CD4-positive, alpha-beta T cell treated with Interferon gamma for 1 hour (primary cell): ENCODE data around the gene ATP8A1.
A peak's percentile ranks its signal among the peaks of the same experiment; 100 is the strongest.

Experiments used
- DNase-seq: peaks from one replicate; pipeline ENCODE4 v3.0.0-alpha.2; 2020

The ATP8A1 gene

DNA sequence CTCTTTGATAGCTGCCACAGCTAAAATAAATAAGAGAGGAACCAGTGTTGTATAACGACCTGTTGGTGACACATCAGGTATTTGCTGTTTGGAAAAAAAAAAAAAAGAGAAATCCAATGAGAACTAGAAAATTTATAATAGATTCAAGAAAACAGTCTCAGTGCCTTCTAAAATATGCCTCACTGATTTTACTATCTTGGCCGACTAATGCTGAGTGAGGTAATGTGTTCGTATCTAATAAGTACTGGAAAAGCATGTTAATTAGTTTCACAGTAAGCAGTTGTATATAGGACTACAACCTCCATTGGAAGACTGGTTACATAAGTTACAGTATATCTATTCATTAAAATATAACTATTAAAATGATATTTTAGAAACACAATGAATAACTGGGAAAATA, 32.4 kb downstream of the ATP8A1 start:
- no peak for DNase-seq

DNA sequence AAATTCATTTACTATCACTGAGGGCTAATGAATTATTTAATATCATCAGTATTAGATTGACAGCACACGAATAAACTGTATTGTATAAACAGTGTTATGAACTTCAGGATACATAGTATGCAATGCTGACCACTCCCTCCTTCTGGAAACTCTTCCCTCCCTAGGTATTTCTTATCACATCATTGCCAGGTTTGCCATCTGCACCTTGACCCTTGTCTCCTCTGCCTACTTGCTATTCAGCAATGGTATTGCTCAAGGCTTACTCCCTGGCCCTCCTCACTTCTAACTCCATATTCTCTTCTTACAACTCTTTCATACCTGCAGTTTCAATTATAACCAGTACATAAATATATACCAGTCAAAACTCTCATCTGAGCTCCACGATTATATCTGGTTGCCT, 38.9 kb downstream of the ATP8A1 start:
- no peak for DNase-seq

DNA sequence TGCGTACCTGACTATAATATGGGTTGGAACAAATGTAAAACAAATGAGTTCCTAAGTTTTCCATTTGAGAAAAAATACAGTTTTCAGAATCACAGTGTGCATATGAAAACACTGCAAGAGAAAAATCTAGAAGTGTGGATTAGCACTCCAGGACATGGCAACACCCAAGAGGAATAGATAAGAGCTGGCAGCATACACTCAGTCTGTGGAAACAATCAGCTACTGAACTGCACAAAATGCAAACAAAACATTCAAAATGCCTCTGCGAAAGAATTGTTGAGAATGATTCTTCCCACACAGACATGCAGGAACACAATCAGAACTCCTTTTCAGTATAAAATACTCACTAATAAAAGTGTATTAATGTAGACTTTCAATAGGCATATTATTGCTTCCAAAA, 39.9 kb downstream of the ATP8A1 start:
- no peak for DNase-seq

DNA sequence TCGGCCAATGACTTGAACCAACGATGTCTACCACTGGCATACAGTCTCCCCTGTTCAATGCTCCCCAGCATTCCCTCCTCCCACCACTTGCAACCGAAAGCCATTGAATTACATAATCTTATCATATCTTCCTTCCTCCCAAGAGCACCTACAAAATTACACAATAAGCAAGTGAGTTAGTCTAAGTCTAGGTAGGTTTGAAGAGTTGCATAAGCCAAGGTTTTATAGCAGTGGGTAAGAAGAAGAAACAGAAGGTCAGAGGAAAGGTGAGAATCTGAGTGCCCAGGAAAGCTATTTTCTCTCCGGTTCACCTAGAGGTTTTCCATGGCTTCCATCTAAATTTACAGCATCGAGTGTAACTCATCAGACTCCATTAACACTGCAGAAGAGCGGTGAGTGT, 40.3 kb downstream of the ATP8A1 start:
- no peak for DNase-seq

DNA sequence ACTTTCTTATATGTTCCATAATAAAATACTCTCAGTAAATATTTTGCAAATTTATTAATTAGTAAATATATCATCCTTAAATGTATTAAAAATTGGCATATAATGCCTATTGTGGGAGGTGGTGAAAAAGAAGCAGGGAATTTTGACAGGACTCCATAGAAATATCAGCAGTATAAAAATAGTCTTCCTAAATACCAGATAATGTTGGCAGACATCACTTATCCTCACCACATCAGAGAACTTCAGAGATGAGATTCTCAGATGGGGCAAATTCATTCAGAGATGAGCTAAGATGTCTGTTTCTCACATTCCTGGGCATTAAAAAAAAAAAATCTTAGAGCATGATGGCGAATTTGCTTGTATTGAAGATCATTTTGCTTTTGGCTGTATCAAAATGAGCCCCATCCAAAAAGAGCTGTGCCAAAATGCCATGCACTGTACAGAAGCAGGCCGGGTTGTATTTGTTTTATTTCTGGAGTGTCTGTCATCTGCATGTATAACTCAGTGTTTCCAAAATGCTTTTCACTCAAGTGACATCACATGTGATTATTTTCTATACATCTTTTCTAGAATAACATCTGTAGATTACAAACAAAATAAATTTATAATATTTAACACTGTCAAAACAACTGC, 41.7 kb downstream of the ATP8A1 start:
- no peak for DNase-seq

DNA sequence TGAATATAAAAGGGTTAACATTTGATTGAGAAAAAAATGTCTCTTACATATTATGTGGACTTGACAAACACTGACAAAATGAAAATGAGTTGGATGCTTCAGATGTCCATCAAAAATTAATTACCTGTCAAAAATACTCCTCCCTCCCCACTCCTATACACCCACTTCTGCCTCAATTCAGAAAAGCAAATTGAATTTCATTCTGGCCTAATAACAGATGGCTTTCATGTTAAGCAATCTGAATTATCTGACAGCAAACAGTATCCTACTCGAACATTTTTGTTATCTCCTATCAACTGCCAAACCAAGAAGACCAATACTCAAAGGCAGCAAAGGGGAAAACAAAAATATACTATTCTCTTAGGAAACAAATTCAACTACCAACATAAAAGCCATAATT, 44.0 kb downstream of the ATP8A1 start:
- no peak for DNase-seq

DNA sequence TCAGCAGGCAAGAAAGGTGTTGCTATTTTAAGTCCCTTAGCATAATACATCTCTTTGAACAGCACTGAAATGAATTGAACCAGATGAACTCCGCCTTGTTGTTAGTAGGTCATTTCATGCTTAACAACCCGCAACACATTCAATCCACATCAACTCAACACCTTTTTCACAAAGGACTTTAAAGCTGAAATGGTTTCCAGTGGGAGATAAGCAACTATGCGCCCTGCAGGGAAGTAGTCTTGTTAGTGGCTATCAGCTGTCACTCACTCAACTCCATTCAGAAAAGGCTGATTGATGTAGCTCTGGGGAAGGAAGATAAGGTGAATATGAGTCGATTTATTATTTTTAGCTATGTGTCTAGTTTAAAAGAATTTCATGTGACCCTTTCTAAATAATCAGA, 46.0 kb downstream of the ATP8A1 start:
- no peak for DNase-seq

DNA sequence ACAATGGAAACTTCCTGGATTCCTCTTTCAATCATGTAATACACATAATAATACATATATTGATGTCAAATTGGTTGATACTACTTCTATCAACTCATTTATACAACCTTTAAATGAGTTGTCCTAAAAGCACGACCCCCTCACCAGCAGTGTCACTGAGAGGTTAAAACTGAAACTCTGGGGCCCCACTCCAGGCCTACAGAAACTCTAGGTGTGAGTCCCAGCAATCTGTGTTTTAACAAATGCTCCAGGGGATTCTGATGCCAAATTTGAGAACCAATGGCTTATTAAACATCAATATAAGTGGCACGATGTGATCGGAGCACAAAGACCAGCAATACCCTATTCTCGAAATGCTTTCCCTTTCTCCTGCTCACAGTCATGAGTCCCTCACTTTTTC, 47.9 kb downstream of the ATP8A1 start:
- DNase-seq, result no peak

DNA sequence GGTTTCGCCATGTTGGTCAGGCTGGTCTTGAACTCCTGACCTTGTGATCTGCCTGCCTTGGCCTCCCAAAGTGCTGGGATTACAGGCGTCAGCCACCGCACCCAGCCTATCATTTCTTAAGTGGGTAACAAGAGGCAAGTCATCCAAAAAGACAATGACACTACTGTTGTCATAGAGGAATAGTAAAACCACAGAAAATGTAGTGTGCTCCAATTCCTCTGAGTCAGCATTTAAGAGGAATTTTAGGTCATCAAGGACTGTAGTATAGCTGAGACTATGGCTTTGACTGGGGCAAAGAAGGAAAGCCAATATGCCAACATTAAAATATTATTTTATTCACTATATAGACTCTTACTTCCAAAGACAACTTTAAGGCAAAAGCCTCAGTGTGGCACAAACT, 48.4 kb downstream of the ATP8A1 start:
- no peak for DNase-seq

DNA sequence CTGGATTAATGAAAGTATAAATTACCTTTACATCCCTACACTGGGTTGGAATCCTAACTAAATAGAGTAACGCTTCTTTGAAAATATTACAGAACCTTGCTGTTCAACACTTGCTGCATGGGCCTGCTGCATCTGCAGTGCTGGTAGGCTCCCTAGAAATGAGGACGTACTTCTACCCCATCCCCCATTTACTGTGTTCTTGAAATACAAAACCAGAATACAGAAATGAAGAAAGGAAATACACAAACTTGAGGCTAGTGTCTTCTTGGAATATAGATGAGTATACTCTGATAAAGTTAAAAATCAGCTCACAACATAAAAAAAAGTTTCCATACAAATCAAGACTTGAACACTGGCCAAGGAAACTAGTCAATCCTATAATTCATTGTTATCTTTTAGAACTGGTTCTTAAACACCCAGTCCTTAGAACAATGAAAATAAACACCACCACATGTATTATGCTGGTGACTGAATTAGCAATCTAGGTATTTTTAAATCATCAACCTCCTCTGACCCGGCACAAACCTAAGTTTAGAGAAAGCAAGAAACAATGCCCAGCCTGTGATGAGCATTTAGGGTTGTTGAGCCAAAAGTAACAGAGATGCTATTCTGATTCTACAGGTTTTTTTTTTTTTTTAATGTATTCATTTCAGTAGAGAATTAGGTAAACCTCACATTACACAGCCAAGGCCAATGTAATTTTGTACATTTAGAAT, 49.7 kb downstream of the ATP8A1 start:
- no peak for DNase-seq

DNA sequence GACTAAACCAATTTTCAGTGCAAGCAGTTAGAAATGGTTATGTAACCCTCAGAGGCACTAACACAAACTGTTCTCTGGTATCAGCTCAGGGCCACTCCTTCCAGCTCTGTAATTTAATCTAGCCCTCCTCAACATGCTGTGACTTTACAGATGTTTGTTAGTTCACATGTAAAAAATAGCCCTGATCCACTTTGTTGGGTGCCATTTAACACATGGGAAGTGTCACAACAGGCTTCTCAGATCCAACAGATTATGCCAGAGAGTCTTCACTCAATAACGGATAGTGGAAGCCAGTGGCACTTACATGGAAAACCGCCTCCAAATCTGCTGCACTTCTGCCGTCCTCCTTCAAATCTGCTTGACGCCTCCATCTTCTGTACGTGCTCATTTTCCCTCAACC, 51.6 kb downstream of the ATP8A1 start:
- no peak for DNase-seq

DNA sequence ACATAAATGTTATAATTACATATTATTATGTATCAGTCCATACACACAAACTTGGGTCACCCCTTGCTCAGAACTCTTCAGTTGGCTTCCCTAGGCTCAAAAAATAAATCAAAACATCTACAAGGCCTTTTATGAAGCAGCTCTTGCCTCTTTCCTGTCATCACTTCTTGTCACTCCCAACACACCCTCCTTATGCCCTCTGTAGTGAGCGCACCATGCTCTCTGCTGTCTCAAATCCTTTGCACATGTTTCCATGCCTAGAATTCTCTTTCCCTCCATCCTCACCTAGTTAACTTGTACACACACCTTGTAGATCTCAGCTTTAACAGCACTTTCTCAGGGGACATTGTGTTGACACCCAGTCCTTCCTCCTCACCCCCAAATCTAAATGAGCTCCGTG, 53.0 kb downstream of the ATP8A1 start:
- no peak for DNase-seq

DNA sequence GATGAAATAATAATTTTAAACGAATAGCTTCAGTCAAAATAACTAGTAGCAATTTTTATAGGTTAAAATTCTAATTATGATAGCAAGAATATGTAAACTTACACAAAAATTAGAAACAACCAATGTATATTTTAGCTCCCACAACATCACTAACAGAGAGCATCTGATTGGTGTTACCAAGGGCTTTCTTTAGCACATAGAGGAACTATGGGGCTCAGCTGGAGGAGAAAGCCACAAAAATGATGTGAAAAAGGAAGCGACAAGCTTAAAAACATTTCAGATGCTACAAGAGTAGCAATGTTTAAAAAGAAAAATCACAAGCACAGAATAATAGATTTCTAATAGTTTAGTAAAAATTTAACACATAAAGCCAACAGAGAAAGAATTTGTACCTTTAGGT, 56.3 kb downstream of the ATP8A1 start:
- no peak for DNase-seq

DNA sequence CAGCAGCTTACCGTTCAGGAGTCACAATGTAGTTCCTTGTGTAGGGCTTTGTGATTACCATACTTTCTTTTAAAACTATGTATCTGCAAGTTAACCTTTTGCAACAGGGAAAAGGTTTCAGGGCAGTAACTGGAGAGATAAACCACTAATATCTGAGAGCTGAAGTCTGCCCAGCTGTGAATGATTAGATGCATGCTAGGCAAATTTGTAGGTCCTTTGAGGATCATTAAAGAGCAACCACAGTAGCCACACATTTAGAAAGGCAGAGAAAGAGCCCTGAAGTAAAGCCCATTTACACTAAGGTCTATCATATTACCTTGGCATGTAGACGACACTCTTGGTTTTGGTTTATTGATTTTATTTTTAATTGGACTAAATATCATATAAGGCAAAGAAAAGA, 60.0 kb downstream of the ATP8A1 start:
- no peak for DNase-seq

DNA sequence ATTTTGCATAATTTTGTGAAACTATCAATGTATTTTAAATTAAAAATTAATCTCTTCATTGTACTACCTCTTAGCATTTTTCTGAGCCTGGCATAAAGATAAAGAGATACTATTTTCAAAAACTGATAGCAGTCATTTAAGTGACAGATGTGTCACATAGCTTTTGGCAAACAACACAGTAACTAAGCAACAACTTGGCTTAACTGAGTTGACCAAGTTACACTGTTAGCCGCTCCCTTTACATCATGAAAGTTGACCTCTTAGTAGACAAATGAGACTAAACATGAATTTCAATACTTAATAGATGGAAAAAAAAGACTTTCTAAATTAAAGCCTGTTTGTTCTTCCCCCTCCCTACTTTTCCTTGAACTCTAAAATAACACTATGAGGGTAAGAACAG, 62.0 kb downstream of the ATP8A1 start:
- no peak for DNase-seq

DNA sequence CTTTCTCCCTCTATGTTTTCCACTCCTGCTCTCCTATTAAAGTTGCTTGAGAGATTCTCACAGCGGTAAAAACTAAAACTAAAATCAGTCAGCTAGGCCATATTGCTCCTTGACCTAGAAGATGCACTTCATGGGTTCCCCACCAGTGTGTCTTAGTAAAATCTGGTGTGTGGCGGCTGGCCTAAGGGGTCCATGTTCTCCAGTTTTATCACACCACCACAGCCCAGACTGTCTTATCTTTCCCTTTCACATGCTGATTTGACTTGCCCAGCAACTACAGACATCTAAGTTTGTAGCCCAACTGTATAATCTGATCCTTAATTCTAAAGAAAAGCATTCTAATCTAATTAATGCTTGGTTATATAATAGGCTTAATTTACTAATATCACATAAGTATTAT, 68.0 kb downstream of the ATP8A1 start:
- DNase-seq, result no peak

DNA sequence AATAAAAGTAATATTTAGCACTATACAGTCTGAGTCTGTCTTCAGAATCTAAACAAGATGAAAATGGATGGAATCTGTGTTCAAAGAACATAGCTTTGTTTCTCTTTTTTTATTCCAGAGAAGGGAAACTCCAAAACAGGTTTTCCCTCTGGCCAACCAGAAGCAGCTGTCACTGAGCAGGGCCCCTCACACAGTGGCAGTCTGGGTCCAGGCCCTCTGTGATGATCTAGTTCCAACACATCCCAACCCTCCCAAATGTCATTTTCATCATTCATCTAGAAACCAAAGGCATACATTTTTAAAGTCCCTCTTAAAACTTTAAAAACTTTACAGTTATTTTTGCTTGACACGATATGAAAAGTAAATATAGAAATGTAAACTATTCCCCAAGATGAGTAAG, 70.1 kb downstream of the ATP8A1 start:
- no peak for DNase-seq

DNA sequence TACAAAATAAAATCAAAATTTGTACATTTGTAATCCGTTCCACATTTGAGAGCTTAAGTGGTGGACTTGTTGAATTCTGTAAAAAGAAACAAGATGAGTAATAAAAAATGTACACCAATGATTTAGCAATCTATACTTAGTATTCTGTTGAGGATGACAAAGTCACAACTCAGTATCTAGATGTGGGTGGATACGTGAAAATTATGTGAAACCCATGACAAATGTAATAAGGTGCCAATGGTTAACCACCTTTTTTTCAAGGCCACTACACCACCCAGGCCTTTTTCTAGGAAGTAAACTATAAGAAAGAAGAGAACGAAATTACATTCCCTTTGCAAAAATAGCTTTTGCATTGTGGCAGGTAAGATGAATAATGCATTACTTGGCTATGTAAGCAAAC, 77.0 kb downstream of the ATP8A1 start:
- no peak for DNase-seq

DNA sequence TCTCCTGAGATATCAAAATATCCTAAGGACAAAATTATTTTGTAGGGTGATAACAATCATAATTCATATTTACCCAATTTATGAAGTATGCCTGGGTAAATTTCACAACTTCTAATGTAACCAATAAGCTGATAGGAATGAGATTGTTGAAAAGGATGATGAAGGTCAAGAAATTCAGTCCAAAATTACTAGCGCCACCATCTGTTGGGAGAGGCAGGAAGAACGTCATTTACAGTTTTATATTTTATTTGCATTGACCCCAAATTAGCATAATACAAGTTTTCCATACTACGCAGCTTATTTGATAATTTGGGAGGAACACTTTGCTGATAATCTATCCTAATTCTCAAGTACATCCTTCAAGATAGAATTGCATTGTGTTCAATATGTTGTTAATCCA, 78.7 kb downstream of the ATP8A1 start:
- DNase-seq, result no peak

DNA sequence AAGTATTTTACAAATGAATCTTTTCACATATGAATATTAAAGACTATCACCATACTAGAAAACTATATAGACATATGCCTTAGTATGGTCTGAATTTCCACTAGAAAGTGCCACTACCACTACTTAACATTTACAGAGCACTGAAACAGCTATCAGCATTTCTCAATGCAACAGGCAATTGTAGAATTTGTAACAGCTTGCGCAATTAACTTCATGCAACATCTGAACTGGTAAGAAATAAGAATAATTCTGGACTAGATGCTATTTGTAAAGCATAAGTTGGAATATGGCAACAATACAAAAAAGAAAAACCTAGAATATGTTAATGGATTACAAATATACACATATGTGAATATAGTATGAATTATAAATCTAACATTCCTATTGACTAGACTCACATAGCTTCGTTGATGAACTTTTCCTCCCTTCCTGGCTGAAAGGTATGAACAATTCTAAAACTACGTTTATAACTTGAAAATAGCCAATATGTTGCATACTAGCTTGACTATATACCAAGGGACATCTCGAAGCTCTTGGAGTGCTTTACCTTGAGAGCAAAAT, 82.0 kb downstream of the ATP8A1 start:
- no peak for DNase-seq

DNA sequence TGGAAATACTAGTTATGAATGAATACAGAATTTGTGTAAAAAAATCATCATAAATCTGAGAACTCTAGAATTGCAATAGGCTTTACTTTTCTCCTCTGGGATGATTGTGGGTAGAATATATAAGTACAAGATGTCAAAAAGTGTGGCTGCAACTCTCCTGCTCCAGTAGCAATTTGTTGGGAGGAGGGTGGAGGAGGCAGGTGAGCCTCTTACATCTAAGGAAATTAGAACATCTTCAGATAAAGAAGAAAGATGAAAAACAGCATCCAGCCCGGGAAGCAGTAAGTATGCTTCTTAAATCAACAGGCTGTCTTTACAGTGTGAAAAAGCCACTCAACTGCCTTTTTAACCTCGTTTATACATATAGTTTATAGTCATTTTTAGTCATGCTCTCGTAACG, 83.7 kb downstream of the ATP8A1 start:
- DNase-seq, result no peak

DNA sequence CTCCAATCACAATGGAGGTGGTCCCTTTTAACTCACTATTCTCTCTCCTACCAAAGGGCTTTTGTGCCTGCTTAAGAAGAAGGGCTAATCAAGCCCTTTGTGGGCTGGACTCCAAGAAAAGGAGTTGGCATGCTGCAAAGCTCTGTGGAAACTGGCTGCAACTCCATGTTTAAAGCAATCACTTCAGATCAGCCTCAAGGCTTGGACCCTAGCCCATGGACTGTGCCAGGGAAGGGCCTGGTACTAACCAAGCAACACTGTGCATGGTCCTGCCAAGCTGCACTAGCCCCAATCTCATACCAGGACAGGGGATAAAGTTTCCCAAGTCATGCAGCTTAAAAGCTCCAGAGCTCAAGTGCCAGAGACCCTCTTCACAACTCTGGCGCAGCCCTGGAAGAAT, 86.7 kb downstream of the ATP8A1 start:
- DNase-seq, result no peak

DNA sequence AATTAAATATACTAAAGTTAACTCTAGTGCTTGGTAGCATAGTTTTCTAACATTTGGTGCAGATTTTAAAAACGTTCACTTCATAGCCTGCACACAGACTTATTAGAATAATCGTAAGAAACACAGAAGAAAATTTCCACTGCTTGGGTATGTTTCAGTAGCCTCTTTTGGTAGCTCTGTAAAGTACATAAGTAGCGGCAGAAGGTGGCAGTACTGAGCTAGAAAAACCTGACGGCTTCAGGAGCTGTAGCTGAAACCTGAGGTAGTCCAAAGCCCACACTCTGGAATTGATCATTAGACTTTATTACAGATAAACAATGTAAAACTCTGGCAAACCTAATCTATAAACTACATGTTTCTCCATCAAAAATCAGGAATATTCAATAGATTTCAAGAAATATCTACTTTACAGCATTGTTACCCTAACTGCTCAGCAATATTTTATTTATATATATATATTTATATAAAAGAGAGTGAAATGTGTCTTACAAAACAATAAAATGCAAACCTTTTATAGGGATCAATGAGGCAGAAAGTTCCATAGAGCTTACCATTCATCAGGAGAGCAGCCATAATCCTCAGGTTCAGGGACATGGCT, 88.2 kb downstream of the ATP8A1 start:
- DNase-seq, result peak; percentile 44

DNA sequence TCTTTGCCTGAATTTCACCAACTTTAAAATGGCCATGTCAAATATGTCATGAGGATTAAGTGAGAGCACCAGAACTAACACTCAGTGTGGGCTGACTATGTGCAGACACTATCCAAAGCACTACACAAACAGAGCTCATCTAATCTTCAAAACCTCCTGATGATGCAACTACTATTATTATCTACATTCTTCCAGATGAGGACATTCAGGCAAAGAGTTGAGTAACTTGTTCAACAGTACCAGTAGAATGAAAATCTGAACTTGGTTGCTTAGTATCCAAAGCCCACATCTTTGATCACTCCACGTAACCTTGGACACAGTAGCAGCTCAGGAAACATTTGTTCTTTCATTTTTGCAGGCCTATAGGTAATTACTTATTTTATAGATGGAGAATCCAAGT, 90.1 kb downstream of the ATP8A1 start:
- no peak for DNase-seq

DNA sequence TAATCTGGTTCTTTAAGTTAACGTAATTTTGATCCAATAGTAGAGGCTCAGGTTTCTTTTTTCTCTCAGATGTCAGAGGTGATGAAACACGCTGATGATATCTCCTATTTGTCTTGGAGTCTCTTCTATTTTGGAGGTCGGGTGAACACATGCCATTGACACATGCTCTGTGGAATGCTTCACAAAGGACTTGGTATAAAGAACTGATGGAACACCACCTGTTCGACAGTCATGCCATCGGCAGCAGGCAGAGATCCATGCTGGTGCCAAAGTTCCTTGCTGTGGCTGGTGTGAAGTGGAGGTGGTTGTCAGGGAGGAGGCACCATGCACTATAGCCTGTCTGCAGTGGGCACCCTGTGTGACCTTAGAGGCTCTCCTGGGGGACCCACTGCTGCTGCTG, 94.9 kb downstream of the ATP8A1 start:
- DNase-seq, result no peak
